ENCODE results near the gene FAR2.

DNA sequence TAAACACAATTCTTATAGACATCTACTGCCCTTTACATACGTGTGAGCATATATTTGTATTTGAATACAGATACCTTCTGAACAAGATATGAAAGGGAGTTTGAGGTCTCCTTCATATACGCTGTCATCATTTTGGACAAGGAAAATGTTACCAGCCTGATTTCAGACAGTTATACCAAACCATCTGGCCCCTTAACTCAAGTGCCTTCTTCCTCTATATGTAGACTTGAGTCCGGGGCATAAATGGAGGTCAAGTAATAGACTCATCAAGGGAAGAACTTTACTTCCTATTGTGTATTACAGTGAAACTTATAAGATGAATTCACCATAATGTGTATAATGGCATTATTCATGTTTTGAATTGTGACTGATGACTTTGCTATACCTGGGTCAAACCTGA is 52.2 kb downstream of the FAR2 start:
- TF ChIP-seq CTCF (IDR thresholded peaks at IDR 0.05) (no peak), ZFX (IDR thresholded peaks at IDR 0.05; ENCODE audit: borderline replicate concordance) (no peak)
